ENCODE data around the gene PEX5.
A peak's percentile ranks its signal among the peaks of the same experiment; 100 is the strongest.

The PEX5 gene
- 20.9 to 24.3 (median 21.7) reads per million in 3 donors for total RNA-seq

GRCh38 chr12:7189398-7190267 is at the start of gene PEX5:
PEX5 (plus strand) TSS chr12:7189686; CDS start chr12:7190378, 692 bp downstream.
- Histone ChIP-seq H3K36me3 (ENCODE audit: control insufficient read depth, insufficient read depth, low read length) (no peaks in the 10 kb centered on the region), H3K27me3 (replicated peaks; ENCODE audit: control insufficient read depth, insufficient read depth, low read length, poor library complexity, severe bottlenecking) (no peaks in the 10 kb centered on the region), H3K4me3 (ENCODE audit: insufficient read depth, low read depth, low read length, poor library complexity, severe bottlenecking) (peak within 1 kb of the TSS; percentile 81), H3K9me3 (ENCODE audit: control insufficient read depth, low read length) (no peaks in the 10 kb centered on the region), H3K4me1 (ENCODE audit: control insufficient read depth, insufficient read depth, low read length, poor library complexity, severe bottlenecking) (peaks cover 23% of the 10 kb centered on the region), H3K27ac (ENCODE audit: insufficient read depth, low read length, poor library complexity, severe bottlenecking) (peak within 1 kb of the TSS; percentile 86)
- peak; percentile 69 to 77 (median 75) for DNase-seq

- no peaks in the 10 kb centered on the region for H3K9me3 ChIP-seq (ENCODE audit: control insufficient read depth, low read length)
- peaks cover 26% of the 10 kb centered on the region for H3K36me3 ChIP-seq (ENCODE audit: control insufficient read depth, insufficient read depth, low read length)
- H3K27ac ChIP-seq (ENCODE audit: insufficient read depth, low read length, poor library complexity, severe bottlenecking), result no peak overlapping the region
- no peaks in the 10 kb centered on the region for H3K4me1 ChIP-seq (ENCODE audit: control insufficient read depth, insufficient read depth, low read length, poor library complexity, severe bottlenecking)
- no peaks in the 10 kb centered on the region for H3K27me3 ChIP-seq (replicated peaks; ENCODE audit: control insufficient read depth, insufficient read depth, low read length, poor library complexity, severe bottlenecking)
- H3K4me3 ChIP-seq (ENCODE audit: insufficient read depth, low read depth, low read length, poor library complexity, severe bottlenecking), result no peak overlapping the region
- DNase-seq, result no peak
These were observed 48.0 kb upstream of the PEX5 start for GRCh38 chr12:7141351-7142005.

- Histone ChIP-seq H3K27ac (ENCODE audit: insufficient read depth, low read length, poor library complexity, severe bottlenecking) (no peak overlapping the region), H3K36me3 (ENCODE audit: control insufficient read depth, insufficient read depth, low read length) (peaks cover 26% of the 10 kb centered on the region), H3K4me1 (ENCODE audit: control insufficient read depth, insufficient read depth, low read length, poor library complexity, severe bottlenecking) (no peaks in the 10 kb centered on the region), H3K4me3 (ENCODE audit: insufficient read depth, low read depth, low read length, poor library complexity, severe bottlenecking) (no peak overlapping the region), H3K27me3 (replicated peaks; ENCODE audit: control insufficient read depth, insufficient read depth, low read length, poor library complexity, severe bottlenecking) (no peaks in the 10 kb centered on the region), H3K9me3 (ENCODE audit: control insufficient read depth, low read length) (no peaks in the 10 kb centered on the region)
- peak in 2 of 3 donors; percentile 11 to 16 for DNase-seq
These were observed 47.3 kb upstream of the PEX5 start for GRCh38 chr12:7142056-7142644.

GRCh38 chr12:7142809-7143465 is 46.5 kb upstream of the PEX5 start:
- Histone ChIP-seq H3K9me3 (ENCODE audit: control insufficient read depth, low read length) (no peaks in the 10 kb centered on the region), H3K4me3 (ENCODE audit: insufficient read depth, low read depth, low read length, poor library complexity, severe bottlenecking) (no peak overlapping the region), H3K36me3 (ENCODE audit: control insufficient read depth, insufficient read depth, low read length) (peaks cover 19% of the 10 kb centered on the region), H3K27me3 (replicated peaks; ENCODE audit: control insufficient read depth, insufficient read depth, low read length, poor library complexity, severe bottlenecking) (no peaks in the 10 kb centered on the region), H3K27ac (ENCODE audit: insufficient read depth, low read length, poor library complexity, severe bottlenecking) (no peak overlapping the region), H3K4me1 (ENCODE audit: control insufficient read depth, insufficient read depth, low read length, poor library complexity, severe bottlenecking) (no peaks in the 10 kb centered on the region)
- no peak for DNase-seq

- no peaks in the 10 kb centered on the region for H3K4me1 ChIP-seq (ENCODE audit: control insufficient read depth, insufficient read depth, low read length, poor library complexity, severe bottlenecking)
- no peak overlapping the region for H3K27ac ChIP-seq (ENCODE audit: insufficient read depth, low read length, poor library complexity, severe bottlenecking)
- no peak for DNase-seq
- peaks cover 25% of the 10 kb centered on the region for H3K36me3 ChIP-seq (ENCODE audit: control insufficient read depth, insufficient read depth, low read length)
- no peak overlapping the region for H3K4me3 ChIP-seq (ENCODE audit: insufficient read depth, low read depth, low read length, poor library complexity, severe bottlenecking)
- no peaks in the 10 kb centered on the region for H3K27me3 ChIP-seq (replicated peaks; ENCODE audit: control insufficient read depth, insufficient read depth, low read length, poor library complexity, severe bottlenecking)
- no peaks in the 10 kb centered on the region for H3K9me3 ChIP-seq (ENCODE audit: control insufficient read depth, low read length)
These were observed 45.9 kb upstream of the PEX5 start for GRCh38 chr12:7143564-7143963.

GRCh38 chr12:7144414-7145120 is 44.9 kb upstream of the PEX5 start:
- Histone ChIP-seq H3K27me3 (replicated peaks; ENCODE audit: control insufficient read depth, insufficient read depth, low read length, poor library complexity, severe bottlenecking) (no peaks in the 10 kb centered on the region), H3K4me3 (ENCODE audit: insufficient read depth, low read depth, low read length, poor library complexity, severe bottlenecking) (no peak overlapping the region), H3K9me3 (ENCODE audit: control insufficient read depth, low read length) (no peaks in the 10 kb centered on the region), H3K4me1 (ENCODE audit: control insufficient read depth, insufficient read depth, low read length, poor library complexity, severe bottlenecking) (no peaks in the 10 kb centered on the region), H3K36me3 (ENCODE audit: control insufficient read depth, insufficient read depth, low read length) (peaks cover 34% of the 10 kb centered on the region), H3K27ac (ENCODE audit: insufficient read depth, low read length, poor library complexity, severe bottlenecking) (no peak overlapping the region)
- no peak for DNase-seq

- no peaks in the 10 kb centered on the region for H3K4me1 ChIP-seq (ENCODE audit: control insufficient read depth, insufficient read depth, low read length, poor library complexity, severe bottlenecking)
- H3K4me3 ChIP-seq (ENCODE audit: insufficient read depth, low read depth, low read length, poor library complexity, severe bottlenecking), result no peak overlapping the region
- H3K27ac ChIP-seq (ENCODE audit: insufficient read depth, low read length, poor library complexity, severe bottlenecking), result no peak overlapping the region
- H3K27me3 ChIP-seq (replicated peaks; ENCODE audit: control insufficient read depth, insufficient read depth, low read length, poor library complexity, severe bottlenecking), result no peaks in the 10 kb centered on the region
- DNase-seq, result no peak
- H3K36me3 ChIP-seq (ENCODE audit: control insufficient read depth, insufficient read depth, low read length), result peaks cover 45% of the 10 kb centered on the region
- H3K9me3 ChIP-seq (ENCODE audit: control insufficient read depth, low read length), result no peaks in the 10 kb centered on the region
These were observed 43.8 kb upstream of the PEX5 start for GRCh38 chr12:7145671-7146070.

GRCh38 chr12:7146228-7146627 is 43.3 kb upstream of the PEX5 start:
- DNase-seq, result no peak
- Histone ChIP-seq H3K4me3 (ENCODE audit: insufficient read depth, low read depth, low read length, poor library complexity, severe bottlenecking) (no peak overlapping the region), H3K9me3 (ENCODE audit: control insufficient read depth, low read length) (no peaks in the 10 kb centered on the region), H3K36me3 (ENCODE audit: control insufficient read depth, insufficient read depth, low read length) (peaks cover 47% of the 10 kb centered on the region), H3K4me1 (ENCODE audit: control insufficient read depth, insufficient read depth, low read length, poor library complexity, severe bottlenecking) (no peaks in the 10 kb centered on the region), H3K27ac (ENCODE audit: insufficient read depth, low read length, poor library complexity, severe bottlenecking) (no peak overlapping the region), H3K27me3 (replicated peaks; ENCODE audit: control insufficient read depth, insufficient read depth, low read length, poor library complexity, severe bottlenecking) (no peaks in the 10 kb centered on the region)

- Histone ChIP-seq H3K4me3 (ENCODE audit: insufficient read depth, low read depth, low read length, poor library complexity, severe bottlenecking) (no peak overlapping the region), H3K27ac (ENCODE audit: insufficient read depth, low read length, poor library complexity, severe bottlenecking) (no peak overlapping the region), H3K4me1 (ENCODE audit: control insufficient read depth, insufficient read depth, low read length, poor library complexity, severe bottlenecking) (no peaks in the 10 kb centered on the region), H3K27me3 (replicated peaks; ENCODE audit: control insufficient read depth, insufficient read depth, low read length, poor library complexity, severe bottlenecking) (no peaks in the 10 kb centered on the region), H3K9me3 (ENCODE audit: control insufficient read depth, low read length) (no peaks in the 10 kb centered on the region), H3K36me3 (ENCODE audit: control insufficient read depth, insufficient read depth, low read length) (peaks cover 43% of the 10 kb centered on the region)
- DNase-seq, result no peak
These were observed 42.6 kb upstream of the PEX5 start for GRCh38 chr12:7146906-7147305.

Measured in effector memory CD4-positive, alpha-beta T cell (primary cell).